H1 (cell line): ENCODE data around the gene ANKRD17. TPM values are rescaled to one million over a fixed set of nuclear protein-coding genes. Genes with fewer than 3 reads are reported as not detected.

ENCODE experiments used
- CTCF ChIA-PET: fragments of 300-600 bp; sonication (Branson Sonifier 250); formaldehyde crosslinking; loops from one replicate; lab custom pipeline; 2021; ENCODE audit not compliant: partially characterized antibody; lab: Charles Lee
- POLR2A ChIA-PET: fragments of 300-600 bp; sonication (Branson Sonifier 250); formaldehyde crosslinking; loops from one replicate; lab custom pipeline; 2021; ENCODE audit warnings: inconsistent platforms; ENCODE audit not compliant: partially characterized antibody; lab: Charles Lee
- DNase-seq, 2 experiments: peaks; one replicate each; pipeline versions ENCODE4 v3.0.0 to v3.0.0-alpha.2; 2010 to 2022; ENCODE audit warnings: low spot score in 2 of 2, low read depth in 1 of 2, mixed read lengths in 1 of 2
- FAIRE-seq: peaks from 2 replicates; lab custom pipeline; 2011; peaks lifted over from hg19 to GRCh38; lab: Jason Lieb, UNC
- H2AFZ ChIP-seq: 2 replicates; pipeline ENCODE4 v1.8.1; 2012; ENCODE audit warnings: low read length, inconsistent platforms
- H2AK5ac ChIP-seq: 2 replicates; pipeline ENCODE4 v1.6.1; 2013; ENCODE audit warnings: low read depth, low read length
- H2BK120ac ChIP-seq: replicated peaks from 2 replicates; pipeline ENCODE3; 2013; ENCODE audit warnings: low read depth, low read length, inconsistent platforms
- H2BK12ac ChIP-seq: 2 replicates; pipeline ENCODE4 v1.6.1; 2013; ENCODE audit warnings: low read depth, low read length
- H2BK15ac ChIP-seq: 2 replicates; pipeline ENCODE4 v1.6.1; 2013; ENCODE audit warnings: low read length
- H2BK20ac ChIP-seq: 2 replicates; pipeline ENCODE4 v1.6.1; 2013; ENCODE audit warnings: low read length
- H2BK5ac ChIP-seq: 2 replicates; pipeline ENCODE4 v1.6.1; 2013; ENCODE audit warnings: low read depth, low read length
- H3K14ac ChIP-seq: 2 replicates; pipeline ENCODE4 v1.6.1; 2013; ENCODE audit warnings: inconsistent platforms; ENCODE audit not compliant: insufficient read length
- H3K18ac ChIP-seq: 2 replicates; pipeline ENCODE4 v1.6.1; 2013; ENCODE audit warnings: low read length; ENCODE audit errors: extremely low read depth
- H3K23ac ChIP-seq: 2 replicates; pipeline ENCODE4 v1.6.1; 2013; ENCODE audit warnings: inconsistent platforms; ENCODE audit not compliant: insufficient read length
- H3K23me2 ChIP-seq: 2 replicates; pipeline ENCODE4 v1.6.1; 2013; ENCODE audit warnings: low read depth, low read length
- H3K27ac ChIP-seq: 2 replicates; pipeline ENCODE4 v1.6.1; 2011; ENCODE audit warnings: low read depth, low read length, inconsistent platforms
- H3K27me3 ChIP-seq, 4 experiments: replicated peaks in 1 of 4; 1 replicate in 1 of 4; 2 replicates in 3 of 4; pipeline versions ENCODE4 v1.6.1 to v1.8.1; 2011 to 2013; ENCODE audit warnings: low read length in 3 of 4, mild to moderate bottlenecking in 3 of 4, inconsistent platforms in 2 of 4, mixed read lengths in 2 of 4, moderate library complexity in 1 of 4; ENCODE audit not compliant: control insufficient read depth in 3 of 4, insufficient read depth in 3 of 4; ENCODE audit errors: extremely low read depth in 1 of 4
- H3K36me3 ChIP-seq, 4 experiments: 2 replicates each; pipeline versions ENCODE4 v1.6.1 to v1.8.1; 2011 to 2013; ENCODE audit warnings: mild to moderate bottlenecking in 4 of 4, low read length in 3 of 4, moderate library complexity in 2 of 4, control low read depth in 1 of 4, inconsistent platforms in 1 of 4; ENCODE audit not compliant: insufficient read depth in 4 of 4, control insufficient read depth in 2 of 4
- H3K4ac ChIP-seq: replicated peaks from 2 replicates; pipeline ENCODE3; 2013; ENCODE audit warnings: low read length, low read depth, mixed read lengths, inconsistent platforms; ENCODE audit not compliant: insufficient read length
- H3K4me1 ChIP-seq, 4 experiments: replicated peaks in 1 of 4; 1 replicate in 1 of 4; 2 replicates in 3 of 4; pipeline versions ENCODE4 v1.6.1 to v1.8.1; 2011 to 2013; ENCODE audit warnings: low read length in 3 of 4, inconsistent platforms in 2 of 4, mixed read lengths in 1 of 4; ENCODE audit not compliant: insufficient read depth in 4 of 4, control insufficient read depth in 3 of 4
- H3K4me2 ChIP-seq, 2 experiments: 2 replicates each; pipeline versions ENCODE4 v1.6.1 to v1.8.1; 2011 to 2013; ENCODE audit warnings: low read depth in 2 of 2, low read length in 2 of 2, control low read depth in 1 of 2, inconsistent platforms in 1 of 2, mild to moderate bottlenecking in 1 of 2; ENCODE audit not compliant: insufficient read depth in 1 of 2
- H3K4me3 ChIP-seq, 4 experiments: fragments of 200-600, 300-600 bp in 1 of 4; sonication (generic), shearing (Covaris generic), sonication (Bioruptor Twin) in 1 of 4; 2 replicates each; pipeline versions ENCODE4 v1.5.1 to v1.8.1; 2011 to 2016; ENCODE audit warnings: low read length in 4 of 4, low read depth in 3 of 4, control low read depth in 2 of 4, inconsistent platforms in 2 of 4, mild to moderate bottlenecking in 2 of 4, mixed read lengths in 1 of 4, moderate library complexity in 1 of 4; ENCODE audit not compliant: insufficient read depth in 2 of 4; ENCODE audit errors: extremely low read depth in 1 of 4
- H3K56ac ChIP-seq: replicated peaks from 2 replicates; pipeline ENCODE3; 2013; ENCODE audit warnings: low read depth, mild to moderate bottlenecking, mixed read lengths, low read length, inconsistent platforms; ENCODE audit not compliant: insufficient read length
- H3K79me1 ChIP-seq: 2 replicates; pipeline ENCODE4 v1.6.1; 2013; ENCODE audit warnings: low read depth, low read length, control low read depth
- H3K79me2 ChIP-seq, 2 experiments: 2 replicates each; pipeline versions ENCODE4 v1.6.1 to v1.8.1; 2012 to 2013; ENCODE audit warnings: low read length in 2 of 2, mild to moderate bottlenecking in 2 of 2, inconsistent platforms in 1 of 2; ENCODE audit not compliant: insufficient read depth in 2 of 2, control insufficient read depth in 1 of 2
- H3K9ac ChIP-seq, 4 experiments: replicated peaks in 1 of 4; 1 replicate in 1 of 4; 2 replicates in 3 of 4; pipeline versions ENCODE4 v1.6.1 to v1.8.1; 2011 to 2013; ENCODE audit warnings: low read depth in 3 of 4, low read length in 3 of 4, control low read depth in 2 of 4, mild to moderate bottlenecking in 2 of 4, moderate library complexity in 2 of 4, inconsistent platforms in 1 of 4; ENCODE audit errors: extremely low read depth in 1 of 4
- H3K9me3 ChIP-seq, 2 experiments: 2 replicates each; pipeline versions ENCODE4 v1.6.1 to v1.8.1; 2012 to 2013; ENCODE audit warnings: mild to moderate bottlenecking in 2 of 2, moderate library complexity in 2 of 2, control low read depth in 1 of 2, inconsistent platforms in 1 of 2, low read depth in 1 of 2, low read length in 1 of 2, mixed read lengths in 1 of 2; ENCODE audit not compliant: insufficient read depth in 2 of 2
- H4K20me1 ChIP-seq, 2 experiments: replicated peaks in 1 of 2; 2 replicates each; pipeline versions ENCODE3 to v1.8.1; 2011 to 2013; ENCODE audit warnings: inconsistent platforms in 2 of 2, low read length in 2 of 2, mild to moderate bottlenecking in 1 of 2; ENCODE audit not compliant: insufficient read depth in 2 of 2, control insufficient read depth in 1 of 2
- H4K5ac ChIP-seq: 2 replicates; pipeline ENCODE4 v1.6.1; 2013; ENCODE audit warnings: low read length, low read depth, mixed read lengths, inconsistent platforms; ENCODE audit not compliant: insufficient read length
- H4K8ac ChIP-seq: 2 replicates; pipeline ENCODE4 v1.8.0; 2013; ENCODE audit warnings: mild to moderate bottlenecking, moderate library complexity, low read length, inconsistent platforms; ENCODE audit not compliant: insufficient read depth; ENCODE audit errors: extremely low read depth
- H4K91ac ChIP-seq: replicated peaks from 2 replicates; pipeline ENCODE3; 2013; ENCODE audit warnings: low read length, mixed read lengths, inconsistent platforms; ENCODE audit not compliant: insufficient read length
- FOSL1 ChIP-seq: IDR thresholded peaks from 2 replicates; pipeline ENCODE4 v1.6.1; 2011; ENCODE audit warnings: mild to moderate bottlenecking, low read depth, low read length, moderate library complexity; ENCODE audit not compliant: insufficient read depth
- RFX5 ChIP-seq: IDR thresholded peaks from 2 replicates; pipeline ENCODE4 v1.6.1; 2011; ENCODE audit warnings: low read depth, low read length, improper control_type of control experiment, borderline replicate concordance
- whole genome bisulfite sequencing, 2 experiments: shearing (Covaris generic) in 1 of 2; methylation state at CpG; one replicate each; pipeline versions ENCODE4 v1.1.6 to v1.1.7; 2013 to 2015; ENCODE audit warnings: low lambda C conversion rate in 2 of 2, mixed read lengths in 2 of 2, inconsistent platforms in 1 of 2, low coverage in 1 of 2, missing lambda C conversion rate in 1 of 2; ENCODE audit not compliant: insufficient replicate concordance in 2 of 2, insufficient coverage in 1 of 2, insufficient read length in 1 of 2; ENCODE audit errors: extremely low coverage in 1 of 2, missing lambda C conversion rate in 1 of 2; 5-methylcytosine and 5-hydroxymethylcytosine counted together
- polyA plus RNA-seq, 7 experiments: library from polyadenylated mRNA; depleted of rRNA in 3 of 7; stranded (reverse) in 5 of 7; unstranded in 2 of 7; fragments of >200 nt in 5 of 7; fragments of 200-250 nt in 2 of 7; gene quantifications; 1 replicate in 5 of 7; 2 replicates in 1 of 7; 4 replicates in 1 of 7; pipeline versions ENCODE4 v1.2.1 to v1.2.3, GENCODE V29; 2011 to 2013; ENCODE audit warnings: missing spikeins in 2 of 7, mixed read lengths in 2 of 7
- total RNA-seq: library from RNA; stranded (reverse); fragmentation: NEBNext Ultra II Directional; extraction: Animal tissue kit (Norgen Biotek cat#: 25700); gene quantifications from 2 replicates; pipeline ENCODE4 v1.2.1, GENCODE V29; 2021

The ANKRD17 gene
- total and polyA plus RNA-seq, 2 of the 8 experiments (the other 6 are each of a cell fraction or from before 2014, with no cell fraction given): 42.4 to 93.7 TPM

DNA sequence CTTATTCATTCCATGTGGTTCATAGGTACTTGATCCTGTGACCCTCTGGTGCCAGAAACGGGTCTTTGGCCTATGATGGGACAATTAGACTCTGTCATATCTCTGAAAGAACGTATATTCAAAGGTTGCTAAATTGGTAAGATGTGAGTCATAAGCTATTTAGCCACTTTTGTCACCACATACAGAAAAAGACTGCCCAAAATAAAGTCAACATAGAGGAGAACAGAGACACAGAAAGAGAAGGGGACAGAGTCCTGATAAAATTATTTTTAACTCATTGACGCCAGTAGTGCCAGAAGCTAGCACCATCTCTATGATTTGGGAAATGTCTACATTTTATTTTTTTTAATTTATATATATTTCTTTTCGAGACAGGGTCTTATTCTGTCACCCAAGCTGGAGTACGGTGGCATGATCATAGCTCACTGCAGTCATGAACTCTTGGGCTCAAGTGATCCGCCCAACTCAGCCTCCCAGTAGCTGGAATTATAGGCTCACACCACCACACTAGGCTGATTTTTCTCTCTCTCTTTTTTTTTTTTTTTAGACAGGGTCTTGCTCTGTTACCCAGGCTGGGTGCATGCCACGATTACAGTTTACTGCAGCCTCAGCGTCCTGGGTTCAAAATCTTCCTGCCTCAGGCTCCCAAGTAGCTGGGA, 96.9 kb downstream of the ANKRD17 start:
- no peak for FAIRE-seq
- H4K91ac ChIP-seq: no peak overlapping the region
- WGBS, 2 experiments: 93% methylated on average over 8 of the region's 8 CpGs; no CpG with 5 or more reads in 1 of the 2 experiments
- no peak for TF ChIP-seq FOSL1
- TF ChIP-seq RFX5: no peak

More for the DNA sequence above, 96.9 kb downstream of the ANKRD17 start:
- H3K4me2 ChIP-seq: no peak overlapping the region
- no peaks in the 10 kb centered on the region for H3K27me3 ChIP-seq
- DNase-seq: no peak
- H2AFZ ChIP-seq: no peak overlapping the region
- no peak overlapping the region for H3K56ac ChIP-seq
- H2BK12ac ChIP-seq: no peak overlapping the region
- H2AK5ac ChIP-seq: no peak overlapping the region
- H3K79me1 ChIP-seq: no peaks in the 10 kb centered on the region
- H3K79me2 ChIP-seq: peaks cover 0 to 12% of the 10 kb centered on the region in 2 experiments; a peak in 2 of 4 replicates
- no peak overlapping the region for H3K23ac ChIP-seq
- H3K18ac ChIP-seq: no peak overlapping the region
- H3K4ac ChIP-seq: no peak overlapping the region
- H2BK20ac ChIP-seq: no peak overlapping the region
- H4K20me1 ChIP-seq: no peaks in the 10 kb centered on the region
- H3K9ac ChIP-seq: no peak overlapping the region
- H2BK5ac ChIP-seq: no peak overlapping the region
- peaks cover 0 to 35% (median 13%) of the 10 kb centered on the region in 4 experiments; a peak in 5 of 8 replicates for H3K36me3 ChIP-seq
- H3K14ac ChIP-seq: no peak overlapping the region
- H4K8ac ChIP-seq: no peak overlapping the region
- H3K4me3 ChIP-seq: no peak overlapping the region
- ChIA-PET POLR2A (interaction anchor here (0.9 to 1.6 kb wide), 2 partner anchors 8 to 97 kb away, joined by 3 to 4 read pairs; partner anchors contain the start of gene ANKRD17), CTCF (interaction anchor here (0.8 to 1.8 kb wide), 5 partner anchors 14 to 150 kb away, joined by 3 to 5 read pairs (median 3); no protein-coding TSS in a partner anchor)
- no peak overlapping the region for H3K27ac ChIP-seq
- no peaks in the 10 kb centered on the region for H3K4me1 ChIP-seq
- H3K9me3 ChIP-seq: no peaks in the 10 kb centered on the region
- H2BK120ac ChIP-seq: no peak overlapping the region
- no peak overlapping the region for H4K5ac ChIP-seq
- H3K23me2 ChIP-seq: no peaks in the 10 kb centered on the region
- H2BK15ac ChIP-seq: no peak overlapping the region
